ENCODE data around the gene ZDHHC24. TPM values are rescaled to one million over a fixed set of nuclear protein-coding genes. Genes with fewer than 3 reads are reported as not detected.
A peak's percentile ranks its signal among the peaks of the same experiment; 100 is the strongest.

ZDHHC24 gene
- total RNA-seq, 4 donors from 2014 or later = 0.29 to 11.9 (median 8.9) TPM

GRCh38 chr11:66489636-66490035 lies 56.2 kb downstream of the ZDHHC24 start:
- H3K27ac ChIP-seq = no peak overlapping the region
- TF ChIP-seq POLR2A (IDR thresholded peaks at IDR 0.05) = no peak
- TF ChIP-seq CTCF (IDR thresholded peaks at IDR 0.05) = no peak
- intact Hi-C loops (cut with DNase I; ENCODE audit: low total_unique reads) = no loop called here
- H3K27me3 ChIP-seq = no peaks in the 10 kb centered on the region
- H3K9me3 ChIP-seq = no peaks in the 10 kb centered on the region
- H3K36me3 ChIP-seq = no peaks in the 10 kb centered on the region
- no peak overlapping the region for H3K4me3 ChIP-seq
- DNase-seq = no peak
- no peaks in the 10 kb centered on the region for H3K4me1 ChIP-seq

- H3K36me3 ChIP-seq = no peaks in the 10 kb centered on the region
- TF ChIP-seq POLR2A (IDR thresholded peaks at IDR 0.05) = no peak
- no peak for TF ChIP-seq CTCF (IDR thresholded peaks at IDR 0.05)
- H3K9me3 ChIP-seq = no peaks in the 10 kb centered on the region
- H3K27me3 ChIP-seq = no peaks in the 10 kb centered on the region
- no peaks in the 10 kb centered on the region for H3K4me1 ChIP-seq
- H3K27ac ChIP-seq = no peak overlapping the region
- no peak overlapping the region for H3K4me3 ChIP-seq
- intact Hi-C loops (cut with DNase I; ENCODE audit: low total_unique reads) = no loop called here
- no peak for DNase-seq
Observed at GRCh38 chr11:66488957-66489356, 56.9 kb downstream of the ZDHHC24 start.

- Histone ChIP-seq H3K9me3 (no peaks in the 10 kb centered on the region), H3K27me3 (no peaks in the 10 kb centered on the region), H3K27ac (no peak overlapping the region), H3K4me3 (no peak overlapping the region), H3K36me3 (no peaks in the 10 kb centered on the region), H3K4me1 (no peaks in the 10 kb centered on the region)
- DNase-seq = no peak
- intact Hi-C loops (cut with DNase I; ENCODE audit: low total_unique reads) = no loop called here
- TF ChIP-seq CTCF (IDR thresholded peaks at IDR 0.05) = no peak
- TF ChIP-seq POLR2A (IDR thresholded peaks at IDR 0.05) = no peak
Observed at GRCh38 chr11:66484806-66485380, 61.0 kb downstream of the ZDHHC24 start.

GRCh38 chr11:66480117-66480938 lies 65.5 kb downstream of the ZDHHC24 start, which contains the start of gene DPP3:
DPP3 (plus strand) TSS chr11:66480434; CDS start chr11:66482201, 1,767 bp downstream.
- intact Hi-C loops (cut with DNase I; ENCODE audit: low total_unique reads) = no loop called here
- peak; percentile 96 to 98 for DNase-seq
- Histone ChIP-seq H3K36me3 (no peaks in the 10 kb centered on the region), H3K27me3 (no peaks in the 10 kb centered on the region), H3K4me3 (peak within 1 kb of the TSS; percentile 65 to 92), H3K27ac (peak within 1 kb of the TSS; percentile 86 to 90), H3K9me3 (no peaks in the 10 kb centered on the region), H3K4me1 (no peaks in the 10 kb centered on the region)
- TF ChIP-seq CTCF (IDR thresholded peaks at IDR 0.05) (peak in 2 of 4 experiments; percentile 3 to 13), POLR2A (IDR thresholded peaks at IDR 0.05) (peak; percentile 71 to 89)

Data from uterus (tissue), 4 donors.